HepG2 (cell line): ENCODE results near the gene BRD3. TPM values are rescaled to one million over a fixed set of nuclear protein-coding genes. Genes with fewer than 3 reads are reported as not detected.

Experiments used
- ATAC-seq: fragments of 200-7000 bp; cut with Tn5 transposase; 3 replicates; pipeline ENCODE4 v1.9.1; 2020; ENCODE audit warnings: mild to moderate bottlenecking, moderate library complexity
- BruUV-seq: library from RNA; stranded (reverse); fragments of 400-500 nt; replicated peaks from 2 replicates; lab custom pipeline; 2021; lab: Mats Ljungman, UMichigan
- CTCF ChIA-PET: fragments of 300-600 bp; formaldehyde crosslinking; extraction: SDS; loops from one replicate; lab custom pipeline; 2021; ENCODE audit warnings: low total read pairs, inconsistent platforms, low intra/inter-chr PET ratio; lab: Yijun Ruan, JAX
- POLR2A ChIA-PET: fragments of 350-600 bp; sonication (Branson Sonifier 250); formaldehyde crosslinking; loops from one replicate; lab custom pipeline; 2020; ENCODE audit warnings: antibody characterized with exemption, inconsistent platforms; lab: Yijun Ruan, JAX
- DNase-seq: peaks from one replicate; pipeline ENCODE4 v3.0.0-alpha.2; 2015; ENCODE audit warnings: low spot score
- FAIRE-seq: peaks from 3 replicates; lab custom pipeline; 2011; peaks lifted over from hg19 to GRCh38; lab: Jason Lieb, UNC
- H2AFZ ChIP-seq: one replicate; pipeline ENCODE4 v1.6.1; 2011; ENCODE audit warnings: low read length, inconsistent platforms
- H3K27ac ChIP-seq: fragments of 300-600 bp; 3 replicates; pipeline ENCODE4 v1.8.0; 2011; ENCODE audit warnings: mixed run types, mild to moderate bottlenecking, mixed read lengths, low read length, inconsistent platforms; ENCODE audit not compliant: insufficient read depth; ENCODE audit errors: extremely low read length
- H3K27me3 ChIP-seq, 2 experiments: fragments of 200-600 bp in 1 of 2; 2 replicates in 1 of 2; 3 replicates in 1 of 2; pipeline versions ENCODE4 v1.6.0 to v1.8.0; 2011; ENCODE audit warnings: low read length in 2 of 2, mild to moderate bottlenecking in 2 of 2, moderate library complexity in 2 of 2, inconsistent platforms in 1 of 2; ENCODE audit not compliant: insufficient read depth in 2 of 2, control insufficient read depth in 1 of 2
- H3K36me3 ChIP-seq, 2 experiments: fragments of 200-600 bp in 1 of 2; replicated peaks in 1 of 2; 2 replicates in 1 of 2; 3 replicates in 1 of 2; pipeline versions ENCODE4 v1.5.1 to v1.8.0; 2011; ENCODE audit warnings: low read length in 2 of 2, inconsistent platforms in 1 of 2; ENCODE audit not compliant: insufficient read depth in 2 of 2, control insufficient read depth in 1 of 2
- H3K4me1 ChIP-seq: 2 replicates; pipeline ENCODE4 v1.5.1; 2012; ENCODE audit warnings: low read length, inconsistent platforms; ENCODE audit not compliant: insufficient read depth
- H3K4me2 ChIP-seq: 2 replicates; pipeline ENCODE4 v1.6.0; 2011; ENCODE audit warnings: low read depth, low read length, inconsistent platforms
- H3K4me3 ChIP-seq, 3 experiments: fragments of 200-600 bp in 1 of 3; sonication (generic), shearing (Covaris generic) in 1 of 3; replicated peaks in 1 of 3; 2 replicates each; pipeline ENCODE4 v1.5.1; 2011 to 2016; ENCODE audit warnings: low read length in 3 of 3, inconsistent platforms in 2 of 3, low read depth in 2 of 3, mild to moderate bottlenecking in 2 of 3, control low read depth in 1 of 3, mixed read lengths in 1 of 3; ENCODE audit not compliant: insufficient read depth in 1 of 3
- H3K79me2 ChIP-seq: one replicate; pipeline ENCODE4 v1.6.1; 2011; ENCODE audit warnings: low read length, inconsistent platforms; ENCODE audit not compliant: insufficient read depth
- H3K9ac ChIP-seq: 2 replicates; pipeline ENCODE4 v1.6.0; 2011; ENCODE audit warnings: mild to moderate bottlenecking, low read depth, low read length, inconsistent platforms; ENCODE audit not compliant: insufficient read depth
- H3K9me3 ChIP-seq: 2 replicates; pipeline ENCODE4 v1.5.1; 2012; ENCODE audit warnings: mild to moderate bottlenecking, low read length
- H4K20me1 ChIP-seq: 2 replicates; pipeline ENCODE4 v1.6.0; 2011; ENCODE audit warnings: inconsistent platforms, mild to moderate bottlenecking, low read length, moderate library complexity; ENCODE audit not compliant: insufficient read depth
- ATF7-NPFF ChIP-seq: sonication (generic); formaldehyde crosslinking; IDR thresholded peaks from 2 replicates; pipeline ENCODE4 v1.8.1; 2023; ENCODE audit warnings: mild to moderate bottlenecking, low read depth, missing genetic modification reagents, moderate library complexity
- MAFG ChIP-seq: sonication (generic); formaldehyde crosslinking; IDR thresholded peaks from 2 replicates; pipeline ENCODE4 v1.5.1; 2020; ENCODE audit warnings: mild to moderate bottlenecking, missing genetic modification reagents
- SALL2 ChIP-seq: sonication (generic); formaldehyde crosslinking; IDR thresholded peaks from 2 replicates; pipeline ENCODE4 v1.8.1; 2023; ENCODE audit warnings: mild to moderate bottlenecking, missing genetic modification reagents, inconsistent platforms
- STAT5B ChIP-seq: sonication (generic); formaldehyde crosslinking; IDR thresholded peaks from 2 replicates; pipeline ENCODE4 v1.4.0; 2020; ENCODE audit warnings: missing genetic modification reagents
- TARDBP ChIP-seq: sonication (generic); formaldehyde crosslinking; IDR thresholded peaks from 2 replicates; pipeline ENCODE4 v1.8.0; 2022; ENCODE audit warnings: mild to moderate bottlenecking, missing genetic modification reagents
- ZNF350 ChIP-seq: sonication (generic); formaldehyde crosslinking; IDR thresholded peaks from 2 replicates; pipeline ENCODE4 v1.4.0; 2020; ENCODE audit warnings: mild to moderate bottlenecking, low read depth, missing genetic modification reagents, borderline replicate concordance
- ZNF501 ChIP-seq: sonication (generic); formaldehyde crosslinking; IDR thresholded peaks from 2 replicates; pipeline ENCODE4 v1.5.1; 2020; ENCODE audit warnings: mild to moderate bottlenecking, moderate library complexity, missing genetic modification reagents
- ZNF563 ChIP-seq: sonication (generic); formaldehyde crosslinking; IDR thresholded peaks from 2 replicates; pipeline ENCODE4 v1.8.0; 2022; ENCODE audit warnings: mild to moderate bottlenecking, moderate library complexity, missing genetic modification reagents
- ZNF567 ChIP-seq: sonication (generic); formaldehyde crosslinking; IDR thresholded peaks from 2 replicates; pipeline ENCODE4 v1.8.1; 2023; ENCODE audit warnings: mild to moderate bottlenecking, missing genetic modification reagents, borderline replicate concordance
- ZNF674 ChIP-seq: sonication (generic); formaldehyde crosslinking; IDR thresholded peaks from 2 replicates; pipeline ENCODE4 v1.5.0; 2020; ENCODE audit warnings: low read depth, mild to moderate bottlenecking, missing genetic modification reagents
- ZNF720 ChIP-seq: sonication (generic); formaldehyde crosslinking; IDR thresholded peaks from 2 replicates; pipeline ENCODE4 v1.4.0; 2020; ENCODE audit warnings: missing genetic modification reagents
- WGBS: methylation state at CpG from one replicate; pipeline ENCODE4 v1.1.6; 2017; ENCODE audit warnings: low lambda C conversion rate; 5-methylcytosine and 5-hydroxymethylcytosine counted together
- in situ Hi-C: cut with HindIII; loops from 2 replicates; pipeline ENCODE4 v1.10.0; 2017; ENCODE audit warnings: low pct_unique_long_range_greater_than_20kb; ENCODE audit not compliant: extremely low pct_ligation_motif_present
- intact Hi-C: fragments of 100-400 bp; cut with micrococcal nuclease; formaldehyde crosslinking; loops from one replicate; pipeline ENCODE4 v1.10.0; 2022; ENCODE audit not compliant: unreplicated experiment
- polyA plus RNA-seq, 8 experiments: library from polyadenylated mRNA; depleted of rRNA in 3 of 8; stranded (reverse) in 7 of 8; unstranded in 1 of 8; fragments of >200 nt; fragmentation: Illumina TruSeq in 4 of 8; extraction: Trizol in 4 of 8; gene quantifications; 2 replicates each; pipeline versions ENCODE4 v1.2.1 to v1.2.3, GENCODE V29; 2011 to 2016; ENCODE audit warnings: low read depth in 4 of 8, missing spikeins in 1 of 8, mixed read lengths in 1 of 8; ENCODE audit not compliant: insufficient read depth in 1 of 8
- total RNA-seq, 5 experiments: library from RNA; depleted of rRNA; stranded (reverse); fragments of >200 nt; fragmentation: Illumina TruSeq; extraction: Trizol; gene quantifications; 2 replicates each; pipeline ENCODE4 v1.2.3, GENCODE V29; 2016; ENCODE audit warnings: low read depth in 1 of 5
- TF ChIP-seq, protein P1 (sequence below): sonication (generic); formaldehyde crosslinking; IDR thresholded peaks from 2 replicates; pipeline ENCODE4 v1.8.0; 2023; ENCODE audit warnings: mild to moderate bottlenecking, missing genetic modification reagents
- TF ChIP-seq, protein P2 (sequence below): sonication (generic); formaldehyde crosslinking; IDR thresholded peaks from 2 replicates; pipeline ENCODE4 v1.4.0; 2020; ENCODE audit warnings: missing genetic modification reagents
- TF ChIP-seq, protein P3 (sequence below): sonication (generic); formaldehyde crosslinking; IDR thresholded peaks from 2 replicates; pipeline ENCODE4 v1.5.0; 2020; ENCODE audit warnings: mild to moderate bottlenecking, missing genetic modification reagents
- TF ChIP-seq, protein P4 (sequence below): IDR thresholded peaks from 2 replicates; pipeline ENCODE4 v1.6.1; 2016
- TF ChIP-seq, protein P5 (sequence below): sonication (generic); formaldehyde crosslinking; IDR thresholded peaks from 2 replicates; pipeline ENCODE4 v1.5.0; 2020; ENCODE audit warnings: mild to moderate bottlenecking, missing genetic modification reagents

BRD3 gene
- total and polyA plus RNA-seq, 2 of the 13 experiments (the other 11 are each of a cell fraction or from before 2014, with no cell fraction given), result 5.9 to 12.9 TPM

DNA sequence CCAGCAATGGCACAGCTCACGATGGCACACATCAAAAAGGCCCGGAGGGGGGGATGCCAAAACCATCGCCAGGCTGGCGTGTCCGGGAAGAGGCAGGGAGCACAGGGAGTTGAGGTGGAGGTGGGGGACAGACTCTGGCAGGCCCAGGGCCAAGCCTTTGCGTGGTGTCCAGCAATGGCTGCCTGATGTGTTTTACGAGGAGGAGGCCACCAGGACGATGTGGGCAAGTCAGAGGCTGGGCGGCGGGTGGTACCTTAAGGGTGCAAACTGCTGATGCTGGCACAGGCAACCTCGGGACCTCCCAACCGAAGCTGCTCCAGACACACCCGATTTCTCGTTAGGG lies 80.4 kb downstream of the BRD3 start:
- H2AFZ ChIP-seq, result no peak overlapping the region
- H3K4me3 ChIP-seq, result no peak overlapping the region
- H3K79me2 ChIP-seq, result peaks cover 91% of the 10 kb centered on the region
- H3K36me3 ChIP-seq, result peaks cover 4 to 16% of the 10 kb centered on the region in 2 experiments; a peak in 4 of 5 replicates
- TF ChIP-seq, protein P1, sequence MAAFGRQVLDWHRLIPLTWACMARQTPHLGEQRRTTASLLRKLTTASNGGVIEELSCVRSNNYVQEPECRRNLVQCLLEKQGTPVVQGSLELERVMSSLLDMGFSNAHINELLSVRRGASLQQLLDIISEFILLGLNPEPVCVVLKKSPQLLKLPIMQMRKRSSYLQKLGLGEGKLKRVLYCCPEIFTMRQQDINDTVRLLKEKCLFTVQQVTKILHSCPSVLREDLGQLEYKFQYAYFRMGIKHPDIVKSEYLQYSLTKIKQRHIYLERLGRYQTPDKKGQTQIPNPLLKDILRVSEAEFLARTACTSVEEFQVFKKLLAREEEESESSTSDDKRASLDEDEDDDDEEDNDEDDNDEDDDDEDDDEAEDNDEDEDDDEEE (CRISPR knock-in tag), result no peak
- TF ChIP-seq ZNF501 (CRISPR knock-in tag), result no peak
- TF ChIP-seq, protein P2, sequence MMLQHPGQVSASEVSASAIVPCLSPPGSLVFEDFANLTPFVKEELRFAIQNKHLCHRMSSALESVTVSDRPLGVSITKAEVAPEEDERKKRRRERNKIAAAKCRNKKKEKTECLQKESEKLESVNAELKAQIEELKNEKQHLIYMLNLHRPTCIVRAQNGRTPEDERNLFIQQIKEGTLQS, result no peak
- TF ChIP-seq, protein P3, sequence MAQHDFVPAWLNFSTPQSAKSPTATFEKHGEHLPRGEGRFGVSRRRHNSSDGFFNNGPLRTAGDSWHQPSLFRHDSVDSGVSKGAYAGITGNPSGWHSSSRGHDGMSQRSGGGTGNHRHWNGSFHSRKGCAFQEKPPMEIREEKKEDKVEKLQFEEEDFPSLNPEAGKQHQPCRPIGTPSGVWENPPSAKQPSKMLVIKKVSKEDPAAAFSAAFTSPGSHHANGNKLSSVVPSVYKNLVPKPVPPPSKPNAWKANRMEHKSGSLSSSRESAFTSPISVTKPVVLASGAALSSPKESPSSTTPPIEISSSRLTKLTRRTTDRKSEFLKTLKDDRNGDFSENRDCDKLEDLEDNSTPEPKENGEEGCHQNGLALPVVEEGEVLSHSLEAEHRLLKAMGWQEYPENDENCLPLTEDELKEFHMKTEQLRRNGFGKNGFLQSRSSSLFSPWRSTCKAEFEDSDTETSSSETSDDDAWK, result no peak
- TF ChIP-seq ZNF674 (CRISPR knock-in tag), result no peak
- TF ChIP-seq MAFG (CRISPR knock-in tag), result no peak
- TF ChIP-seq ZNF563 (CRISPR knock-in tag), result no peak
- TF ChIP-seq STAT5B (CRISPR knock-in tag), result no peak
- TF ChIP-seq SALL2 (CRISPR knock-in tag), result no peak
- no peak for TF ChIP-seq ATF7-NPFF (CRISPR knock-in tag)
- TF ChIP-seq ZNF567 (CRISPR knock-in tag), result no peak
- TF ChIP-seq ZNF350 (CRISPR knock-in tag), result no peak
- no peak for TF ChIP-seq ZNF720 (CRISPR knock-in tag)
- TF ChIP-seq, protein P4, sequence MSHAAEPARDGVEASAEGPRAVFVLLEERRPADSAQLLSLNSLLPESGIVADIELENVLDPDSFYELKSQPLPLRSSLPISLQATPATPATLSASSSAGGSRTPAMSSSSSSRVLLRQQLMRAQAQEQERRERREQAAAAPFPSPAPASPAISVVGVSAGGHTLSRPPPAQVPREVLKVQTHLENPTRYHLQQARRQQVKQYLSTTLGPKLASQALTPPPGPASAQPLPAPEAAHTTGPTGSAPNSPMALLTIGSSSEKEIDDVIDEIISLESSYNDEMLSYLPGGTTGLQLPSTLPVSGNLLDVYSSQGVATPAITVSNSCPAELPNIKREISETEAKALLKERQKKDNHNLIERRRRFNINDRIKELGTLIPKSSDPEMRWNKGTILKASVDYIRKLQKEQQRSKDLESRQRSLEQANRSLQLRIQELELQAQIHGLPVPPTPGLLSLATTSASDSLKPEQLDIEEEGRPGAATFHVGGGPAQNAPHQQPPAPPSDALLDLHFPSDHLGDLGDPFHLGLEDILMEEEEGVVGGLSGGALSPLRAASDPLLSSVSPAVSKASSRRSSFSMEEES, result no peak
- no peak for TF ChIP-seq TARDBP
- TF ChIP-seq, protein P5, sequence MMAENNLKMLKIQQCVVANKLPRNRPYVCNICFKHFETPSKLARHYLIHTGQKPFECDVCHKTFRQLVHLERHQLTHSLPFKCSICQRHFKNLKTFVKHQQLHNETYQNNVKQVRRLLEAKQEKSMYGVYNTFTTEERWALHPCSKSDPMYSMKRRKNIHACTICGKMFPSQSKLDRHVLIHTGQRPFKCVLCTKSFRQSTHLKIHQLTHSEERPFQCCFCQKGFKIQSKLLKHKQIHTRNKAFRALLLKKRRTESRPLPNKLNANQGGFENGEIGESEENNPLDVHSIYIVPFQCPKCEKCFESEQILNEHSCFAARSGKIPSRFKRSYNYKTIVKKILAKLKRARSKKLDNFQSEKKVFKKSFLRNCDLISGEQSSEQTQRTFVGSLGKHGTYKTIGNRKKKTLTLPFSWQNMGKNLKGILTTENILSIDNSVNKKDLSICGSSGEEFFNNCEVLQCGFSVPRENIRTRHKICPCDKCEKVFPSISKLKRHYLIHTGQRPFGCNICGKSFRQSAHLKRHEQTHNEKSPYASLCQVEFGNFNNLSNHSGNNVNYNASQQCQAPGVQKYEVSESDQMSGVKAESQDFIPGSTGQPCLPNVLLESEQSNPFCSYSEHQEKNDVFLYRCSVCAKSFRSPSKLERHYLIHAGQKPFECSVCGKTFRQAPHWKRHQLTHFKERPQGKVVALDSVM, result no peak
- ATAC-seq (no peak), DNase-seq (no peak), FAIRE-seq (no peak)
- peaks cover 47% of the 10 kb centered on the region for H4K20me1 ChIP-seq
- H3K4me2 ChIP-seq, result 0 out of 2 replicates have a peak overlapping the region, but pooled peaks have one; percentile 1
- no peak overlapping the region for H3K27ac ChIP-seq
- 94% methylated on average over 13 of the region's 14 CpGs for WGBS
- no peaks in the 10 kb centered on the region for H3K9me3 ChIP-seq
- H3K9ac ChIP-seq, result no peak overlapping the region
- in situ Hi-C loops (no loop called here), intact Hi-C loops (no loop called here)
- ChIA-PET CTCF (no interaction called here), POLR2A (no interaction called here)
- BruUV-seq, result no TSS peak
- H3K4me1 ChIP-seq, result peaks cover 49% of the 10 kb centered on the region
- H3K27me3 ChIP-seq, result no peaks in the 10 kb centered on the region
